KMS-11 (cell line): ENCODE measurements around the gene AP3B1.

Experiments
- H2AFZ ChIP-seq: fragments of 200-600 bp; sonication (generic); 2 replicates; pipeline ENCODE4 v1.6.1; 2016; ENCODE audit warnings: antibody characterized with exemption, mixed run types, low read depth
- H3K27ac ChIP-seq: fragments of 200-600 bp; sonication (generic); 2 replicates; pipeline ENCODE4 v1.6.1; 2016; ENCODE audit warnings: mild to moderate bottlenecking, mixed run types
- H3K27me3 ChIP-seq: fragments of 200-600 bp; sonication (generic); 2 replicates; pipeline ENCODE4 v1.6.1; 2017; ENCODE audit warnings: mild to moderate bottlenecking, low read depth, mixed run types, moderate library complexity; ENCODE audit not compliant: insufficient read depth
- H3K36me3 ChIP-seq: fragments of 200-600 bp; sonication (generic); 2 replicates; pipeline ENCODE4 v1.6.1; 2017; ENCODE audit warnings: mild to moderate bottlenecking, mixed run types; ENCODE audit not compliant: insufficient read depth
- H3K4me1 ChIP-seq: fragments of 200-600 bp; sonication (generic); 2 replicates; pipeline ENCODE4 v1.6.1; 2016; ENCODE audit warnings: mild to moderate bottlenecking, low read depth, mixed run types; ENCODE audit not compliant: poor library complexity, severe bottlenecking
- H3K4me2 ChIP-seq: fragments of 200-600 bp; sonication (generic); 2 replicates; pipeline ENCODE4 v1.7.0; 2016; ENCODE audit warnings: mild to moderate bottlenecking, mixed run types
- H3K4me3 ChIP-seq: fragments of 200-600 bp; sonication (generic); IDR thresholded peaks from 2 replicates; pipeline ENCODE4 v1.6.1; 2017; ENCODE audit warnings: low read depth, low read length, mixed read lengths; ENCODE audit not compliant: insufficient read depth
- H3K79me2 ChIP-seq: fragments of 200-600 bp; sonication (generic); 2 replicates; pipeline ENCODE4 v1.6.1; 2016; ENCODE audit warnings: low read depth, mixed run types; ENCODE audit not compliant: insufficient read depth
- H3K9ac ChIP-seq: fragments of 200-600 bp; sonication (generic); 2 replicates; pipeline ENCODE4 v1.6.1; 2016; ENCODE audit warnings: mild to moderate bottlenecking, mixed run types
- H4K20me1 ChIP-seq: fragments of 200-600 bp; sonication (generic); 2 replicates; pipeline ENCODE4 v1.6.1; 2016; ENCODE audit warnings: mild to moderate bottlenecking, mixed run types; ENCODE audit not compliant: insufficient read depth
- TF ChIP-seq, protein P1 (sequence below): fragments of 200-600 bp; sonication (generic); conservative IDR thresholded peaks from 2 replicates; pipeline ENCODE4 v1.6.1; 2017; ENCODE audit warnings: low read depth, mild to moderate bottlenecking, antibody characterized with exemption, low read length, moderate library complexity, mixed read lengths

The AP3B1 gene

GRCh38 chr5:78336698-78337097, 42.2 kb upstream of the AP3B1 start:
- H3K4me3 ChIP-seq: no peak overlapping the region
- no peaks in the 10 kb centered on the region for H3K4me1 ChIP-seq
- TF ChIP-seq, protein P1, sequence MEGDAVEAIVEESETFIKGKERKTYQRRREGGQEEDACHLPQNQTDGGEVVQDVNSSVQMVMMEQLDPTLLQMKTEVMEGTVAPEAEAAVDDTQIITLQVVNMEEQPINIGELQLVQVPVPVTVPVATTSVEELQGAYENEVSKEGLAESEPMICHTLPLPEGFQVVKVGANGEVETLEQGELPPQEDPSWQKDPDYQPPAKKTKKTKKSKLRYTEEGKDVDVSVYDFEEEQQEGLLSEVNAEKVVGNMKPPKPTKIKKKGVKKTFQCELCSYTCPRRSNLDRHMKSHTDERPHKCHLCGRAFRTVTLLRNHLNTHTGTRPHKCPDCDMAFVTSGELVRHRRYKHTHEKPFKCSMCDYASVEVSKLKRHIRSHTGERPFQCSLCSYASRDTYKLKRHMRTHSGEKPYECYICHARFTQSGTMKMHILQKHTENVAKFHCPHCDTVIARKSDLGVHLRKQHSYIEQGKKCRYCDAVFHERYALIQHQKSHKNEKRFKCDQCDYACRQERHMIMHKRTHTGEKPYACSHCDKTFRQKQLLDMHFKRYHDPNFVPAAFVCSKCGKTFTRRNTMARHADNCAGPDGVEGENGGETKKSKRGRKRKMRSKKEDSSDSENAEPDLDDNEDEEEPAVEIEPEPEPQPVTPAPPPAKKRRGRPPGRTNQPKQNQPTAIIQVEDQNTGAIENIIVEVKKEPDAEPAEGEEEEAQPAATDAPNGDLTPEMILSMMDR: no peak
- H3K79me2 ChIP-seq: no peaks in the 10 kb centered on the region
- H3K4me2 ChIP-seq: no peak overlapping the region
- H4K20me1 ChIP-seq: no peaks in the 10 kb centered on the region
- no peak overlapping the region for H3K27ac ChIP-seq
- H2AFZ ChIP-seq: no peak overlapping the region
- no peaks in the 10 kb centered on the region for H3K36me3 ChIP-seq
- H3K27me3 ChIP-seq: no peaks in the 10 kb centered on the region
- H3K9ac ChIP-seq: no peak overlapping the region

GRCh38 chr5:78335976-78336375, 41.5 kb upstream of the AP3B1 start:
- TF ChIP-seq, protein P1: no peak
- no peaks in the 10 kb centered on the region for H3K27me3 ChIP-seq
- H3K4me1 ChIP-seq: no peaks in the 10 kb centered on the region
- no peak overlapping the region for H3K9ac ChIP-seq
- H3K4me3 ChIP-seq: no peak overlapping the region
- no peak overlapping the region for H3K27ac ChIP-seq
- H3K79me2 ChIP-seq: no peaks in the 10 kb centered on the region
- H2AFZ ChIP-seq: no peak overlapping the region
- H3K36me3 ChIP-seq: no peaks in the 10 kb centered on the region
- H3K4me2 ChIP-seq: no peak overlapping the region
- no peaks in the 10 kb centered on the region for H4K20me1 ChIP-seq

DNA sequence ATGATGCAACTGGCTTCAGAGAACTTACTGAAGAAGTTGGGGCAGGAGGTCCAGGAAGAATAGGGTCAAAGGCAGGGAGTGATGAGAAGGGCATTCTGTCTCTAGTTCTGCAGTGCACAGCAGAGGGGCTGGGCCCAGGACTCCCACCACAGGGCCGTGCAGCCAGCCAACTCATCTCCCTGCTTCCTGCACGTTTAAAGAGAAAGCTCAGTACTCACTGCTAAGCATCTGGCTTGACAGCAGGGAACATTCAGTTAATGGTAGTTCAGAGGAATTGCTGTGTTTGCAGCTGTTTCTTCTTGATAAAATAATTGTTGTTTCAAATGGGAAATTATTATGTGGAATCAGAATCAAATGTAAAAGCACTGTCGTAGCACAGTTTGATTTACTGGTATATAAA, 40.3 kb upstream of the AP3B1 start:
- Histone ChIP-seq H3K4me3 (no peak overlapping the region), H3K27me3 (no peaks in the 10 kb centered on the region), H4K20me1 (no peaks in the 10 kb centered on the region), H3K9ac (no peak overlapping the region), H2AFZ (no peak overlapping the region), H3K4me1 (no peaks in the 10 kb centered on the region), H3K4me2 (no peak overlapping the region), H3K27ac (no peak overlapping the region), H3K79me2 (no peaks in the 10 kb centered on the region), H3K36me3 (no peaks in the 10 kb centered on the region)
- TF ChIP-seq, protein P1: no peak

GRCh38 chr5:78331523-78332080, 37.1 kb upstream of the AP3B1 start:
- Histone ChIP-seq H3K4me1 (no peaks in the 10 kb centered on the region), H3K4me3 (no peak overlapping the region), H3K79me2 (no peaks in the 10 kb centered on the region), H3K27me3 (no peaks in the 10 kb centered on the region), H2AFZ (no peak overlapping the region), H3K4me2 (no peak overlapping the region), H3K36me3 (no peaks in the 10 kb centered on the region), H3K9ac (no peak overlapping the region), H3K27ac (no peak overlapping the region), H4K20me1 (no peaks in the 10 kb centered on the region)
- TF ChIP-seq, protein P1: no peak
